Stimulated activated CD8-positive, alpha-beta memory T cell treated with anti-CD3 and anti-CD28 coated beads, Interleukin-4, amount 100 ng/mL, for 1 hour (primary cell): Measurements from ENCODE around the gene RPL18A.

ENCODE experiments used
- DNase-seq, 2 donors: peaks; one replicate each; pipeline ENCODE4 v3.0.0-alpha.2; 2020; ENCODE audit warnings: low read depth in 2 of 2, low spot score in 1 of 2

Gene RPL18A

GRCh38 chr19:17841810-17842662 lies 17.7 kb upstream of the RPL18A start:
- peak in 1 of 2 donors; percentile 27 for DNase-seq

- DNase-seq, result no peak
These were observed 16.9 kb upstream of the RPL18A start for GRCh38 chr19:17842663-17843291.

- DNase-seq, result no peak
These were observed 16.4 kb upstream of the RPL18A start for GRCh38 chr19:17843292-17843827.

GRCh38 chr19:17843908-17844490 lies 15.7 kb upstream of the RPL18A start:
- DNase-seq, result no peak

- peak in 1 of 2 donors; percentile 26 for DNase-seq
These were observed 13.6 kb upstream of the RPL18A start for GRCh38 chr19:17846146-17846545.

- DNase-seq, result peak; percentile 65 to 78
These were observed 12.0 kb upstream of the RPL18A start, which contains the start of gene JAK3 for GRCh38 chr19:17847538-17848366. TSS of gene JAK3 (minus strand) at chr19:17847982. CDS start at chr19:17844417, 3,565 bp downstream.

- DNase-seq, result no peak
These were observed 11.0 kb upstream of the RPL18A start for GRCh38 chr19:17848595-17849292.

GRCh38 chr19:17854061-17854460 lies 5.6 kb upstream of the RPL18A start:
- DNase-seq, result no peak

- peak; percentile 86 to 91 for DNase-seq
These were observed 4.2 kb upstream of the RPL18A start for GRCh38 chr19:17855280-17856152.

GRCh38 chr19:17860331-17860992 lies 752 bp downstream of the RPL18A start:
- no peak for DNase-seq

- no peak for DNase-seq
These were observed 1.3 kb downstream of the RPL18A start for GRCh38 chr19:17860993-17861360.

GRCh38 chr19:17861542-17862402 lies 2.1 kb downstream of the RPL18A start:
- no peak for DNase-seq

GRCh38 chr19:17862711-17863519 lies 3.2 kb downstream of the RPL18A start:
- no peak for DNase-seq

GRCh38 chr19:17863520-17864182 lies 3.9 kb downstream of the RPL18A start:
- DNase-seq, result no peak

GRCh38 chr19:17865364-17866311 lies 5.9 kb downstream of the RPL18A start:
- no peak for DNase-seq
